ENCODE results near the gene KRT38. TPM values are rescaled to one million over a fixed set of nuclear protein-coding genes. Genes with fewer than 3 reads are reported as not detected.
A peak's percentile ranks its signal among the peaks of the same experiment; 100 is the strongest.

KRT38 gene
- total RNA-seq, 1 experiment from 2014 or later = not detected

DNA sequence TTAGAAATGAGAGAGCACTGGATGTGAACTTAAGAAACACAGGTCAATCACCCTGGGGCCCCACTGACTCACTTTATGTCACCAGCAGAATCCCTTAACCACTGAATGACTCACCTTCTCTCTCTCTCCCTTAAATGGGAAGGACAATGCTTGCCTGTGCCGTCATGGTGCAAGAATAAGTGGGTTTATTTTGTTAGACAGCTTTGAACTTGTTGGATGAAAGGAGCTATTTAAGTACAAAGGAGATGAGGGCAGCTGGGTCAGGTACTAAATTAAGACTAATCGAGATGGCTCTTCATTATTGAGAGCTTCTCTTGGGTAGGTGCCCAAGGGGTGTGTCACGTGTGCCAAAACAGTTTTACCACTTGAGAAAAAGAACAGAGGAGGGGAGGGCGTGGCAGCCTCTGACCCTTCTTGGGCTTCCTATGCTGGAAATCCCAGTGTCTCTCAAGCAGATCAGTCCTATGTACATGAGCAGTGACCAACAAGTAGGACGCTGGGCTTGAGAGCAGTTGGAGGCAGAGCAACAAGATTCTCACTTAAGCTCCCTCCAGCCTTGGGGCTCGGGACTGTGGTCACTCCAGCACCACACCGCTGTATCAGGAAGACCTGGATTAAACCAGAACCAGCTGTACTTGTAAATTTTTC is 36.6 kb downstream of the KRT38 start:
- Histone ChIP-seq H3K79me2 (ENCODE audit: low read length) (no peaks in the 10 kb centered on the region), H3F3A (ENCODE audit: low read length, unreplicated experiment) (peaks cover 3% of the 10 kb centered on the region), H3K9me3 (ENCODE audit: low read length) (no peaks in the 10 kb centered on the region), H3K9ac (ENCODE audit: low read length) (peak overlapping the region; percentile 78), H3K4me1 (ENCODE audit: insufficient read depth, low read length) (peaks cover 42% of the 10 kb centered on the region), H3K27me3 (ENCODE audit: low read length) (no peaks in the 10 kb centered on the region), H3K36me3 (ENCODE audit: low read depth, low read length) (no peaks in the 10 kb centered on the region), H3K4me2 (ENCODE audit: low read length) (peak overlapping the region; percentile 68), H2AFZ (ENCODE audit: low read length) (no peak overlapping the region), H3K4me3 (ENCODE audit: low read length) (no peak overlapping the region), H4K20me1 (ENCODE audit: low read length) (no peaks in the 10 kb centered on the region), H3K9me2 (replicated peaks; ENCODE audit: low read length) (no peaks in the 10 kb centered on the region), H3K27ac (ENCODE audit: low read length) (peak overlapping the region; percentile 97)
- TF ChIP-seq, protein P1, sequence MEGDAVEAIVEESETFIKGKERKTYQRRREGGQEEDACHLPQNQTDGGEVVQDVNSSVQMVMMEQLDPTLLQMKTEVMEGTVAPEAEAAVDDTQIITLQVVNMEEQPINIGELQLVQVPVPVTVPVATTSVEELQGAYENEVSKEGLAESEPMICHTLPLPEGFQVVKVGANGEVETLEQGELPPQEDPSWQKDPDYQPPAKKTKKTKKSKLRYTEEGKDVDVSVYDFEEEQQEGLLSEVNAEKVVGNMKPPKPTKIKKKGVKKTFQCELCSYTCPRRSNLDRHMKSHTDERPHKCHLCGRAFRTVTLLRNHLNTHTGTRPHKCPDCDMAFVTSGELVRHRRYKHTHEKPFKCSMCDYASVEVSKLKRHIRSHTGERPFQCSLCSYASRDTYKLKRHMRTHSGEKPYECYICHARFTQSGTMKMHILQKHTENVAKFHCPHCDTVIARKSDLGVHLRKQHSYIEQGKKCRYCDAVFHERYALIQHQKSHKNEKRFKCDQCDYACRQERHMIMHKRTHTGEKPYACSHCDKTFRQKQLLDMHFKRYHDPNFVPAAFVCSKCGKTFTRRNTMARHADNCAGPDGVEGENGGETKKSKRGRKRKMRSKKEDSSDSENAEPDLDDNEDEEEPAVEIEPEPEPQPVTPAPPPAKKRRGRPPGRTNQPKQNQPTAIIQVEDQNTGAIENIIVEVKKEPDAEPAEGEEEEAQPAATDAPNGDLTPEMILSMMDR (conservative IDR thresholded peaks at IDR 0.05; ENCODE audit: low read depth, low read length) = no peak
- TF ChIP-seq EZH2phosphoT487 (IDR thresholded peaks at IDR 0.05; ENCODE audit: borderline replicate concordance, low read length) = no peak
- no peak for TF ChIP-seq EZH2 (IDR thresholded peaks at IDR 0.05; ENCODE audit: low read length, unreplicated experiment)
- ChIA-PET CTCF (interaction anchor here (1.6 kb wide), 1 partner anchor 13 kb away, joined by 6 read pairs; no protein-coding TSS in a partner anchor), POLR2A (ENCODE audit: unreplicated experiment) (interaction anchor here (0.6 to 0.7 kb wide), 2 partner anchors 117 to 257 kb away, joined by 4 to 8 read pairs; no protein-coding TSS in a partner anchor)
- DNase-seq (peak; percentile 92), ATAC-seq (peak; percentile 84)
- intact Hi-C loops (cut with micrococcal nuclease) = loop anchor here (5.0 to 10.0 kb wide), 3 partner anchors 121 to 497 kb away; partner anchors contain the start of gene KRT19
- TSS peak; percentile 94 for BruUV-seq (replicated peaks)

DNA sequence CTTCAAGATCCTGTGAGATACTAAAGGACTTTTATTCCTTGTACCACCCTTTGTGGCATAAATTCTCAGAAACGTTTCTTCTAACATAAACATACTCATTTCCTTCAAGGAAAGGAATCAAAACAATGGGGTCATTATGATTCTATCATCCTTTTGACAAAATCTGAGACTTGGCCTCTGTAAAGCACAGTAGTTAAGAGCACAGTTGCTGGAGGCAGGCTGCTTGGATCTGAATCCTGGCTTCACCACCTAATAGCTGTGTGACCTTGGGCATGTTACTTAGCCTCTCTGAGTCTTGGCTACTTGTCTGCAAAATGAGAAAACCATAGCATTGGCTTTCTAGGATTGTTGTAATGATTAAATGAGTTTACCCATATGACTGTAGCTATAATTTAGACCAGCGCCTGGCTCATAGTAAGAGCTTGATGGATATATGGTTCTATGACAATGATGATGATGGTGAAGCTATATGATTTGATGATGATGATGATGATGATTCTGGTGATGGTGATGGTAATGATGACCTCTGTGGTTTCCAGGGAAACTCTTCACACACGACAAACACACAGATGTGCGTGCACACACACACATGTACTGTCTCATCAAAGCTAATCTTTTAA is 37.3 kb downstream of the KRT38 start:
- peak overlapping the region; percentile 50 for H3K9ac ChIP-seq (ENCODE audit: low read length)
- BruUV-seq (replicated peaks) = no TSS peak
- H3K79me2 ChIP-seq (ENCODE audit: low read length) = no peaks in the 10 kb centered on the region
- DNase-seq = no peak
- peaks cover 42% of the 10 kb centered on the region for H3K4me1 ChIP-seq (ENCODE audit: insufficient read depth, low read length)
- no peak overlapping the region for H3K4me3 ChIP-seq (ENCODE audit: low read length)
- no peaks in the 10 kb centered on the region for H4K20me1 ChIP-seq (ENCODE audit: low read length)
- CTCF ChIA-PET = interaction anchor here (1.6 kb wide), 1 partner anchor 14 kb away, joined by 6 read pairs; no protein-coding TSS in a partner anchor
- H3F3A ChIP-seq (ENCODE audit: low read length, unreplicated experiment) = peaks cover 3% of the 10 kb centered on the region
- H3K9me3 ChIP-seq (ENCODE audit: low read length) = no peaks in the 10 kb centered on the region
- H2AFZ ChIP-seq (ENCODE audit: low read length) = no peak overlapping the region
- TF ChIP-seq EZH2 (IDR thresholded peaks at IDR 0.05; ENCODE audit: low read length, unreplicated experiment) (no peak), EZH2phosphoT487 (IDR thresholded peaks at IDR 0.05; ENCODE audit: borderline replicate concordance, low read length) (no peak)
- TF ChIP-seq, protein P1 (conservative IDR thresholded peaks at IDR 0.05; ENCODE audit: low read depth, low read length) = no peak
- no peaks in the 10 kb centered on the region for H3K9me2 ChIP-seq (replicated peaks; ENCODE audit: low read length)
- no peaks in the 10 kb centered on the region for H3K36me3 ChIP-seq (ENCODE audit: low read depth, low read length)
- 0 out of 2 replicates have a peak overlapping the region, but pooled peaks have one; percentile 11 for H3K4me2 ChIP-seq (ENCODE audit: low read length)
- peak; percentile 5; the same call in 1 of the 2 replicates for ATAC-seq
- H3K27ac ChIP-seq (ENCODE audit: low read length) = peak overlapping the region; percentile 97
- intact Hi-C loops (cut with micrococcal nuclease) = loop anchor here (5.0 to 10.0 kb wide), 3 partner anchors 121 to 496 kb away; partner anchors contain the start of gene KRT19
- H3K27me3 ChIP-seq (ENCODE audit: low read length) = no peaks in the 10 kb centered on the region
- POLR2A ChIA-PET (ENCODE audit: unreplicated experiment) = interaction anchor here (0.5 to 0.6 kb wide), 3 partner anchors 71 to 258 kb away, joined by 3 to 5 read pairs (median 4); no protein-coding TSS in a partner anchor

Measured in PC-3 (cell line).